NCI-H524 (cell line): ENCODE results near the gene KAT6B.

Source experiments
- DNase-seq, 2 experiments: peaks; one replicate each; lab custom pipeline; 2025; lab: John Stamatoyannopoulos, UW

Gene KAT6B

GRCh38 chr10:75068523-75068922 lies 242.1 kb downstream of the KAT6B start:
- no peak for DNase-seq

- DNase-seq: no peak
Observed at GRCh38 chr10:75070476-75070875, 244.1 kb downstream of the KAT6B start.

GRCh38 chr10:75070961-75071428 lies 244.6 kb downstream of the KAT6B start:
- no peak for DNase-seq

- peak in 1 of 2 experiments; percentile 15 for DNase-seq
Observed at GRCh38 chr10:75071756-75072155, 245.4 kb downstream of the KAT6B start.

GRCh38 chr10:75072727-75073126 lies 246.3 kb downstream of the KAT6B start:
- DNase-seq: no peak

GRCh38 chr10:75073442-75073841 lies 247.0 kb downstream of the KAT6B start:
- no peak for DNase-seq

GRCh38 chr10:75074711-75075445 lies 248.5 kb downstream of the KAT6B start:
- DNase-seq: no peak

- no peak for DNase-seq
Observed at GRCh38 chr10:75076348-75076747, 249.9 kb downstream of the KAT6B start.

- DNase-seq: no peak
Observed at GRCh38 chr10:75079436-75080083, 253.2 kb downstream of the KAT6B start.

GRCh38 chr10:75080554-75080953 lies 254.2 kb downstream of the KAT6B start:
- no peak for DNase-seq

GRCh38 chr10:75081379-75081778 lies 255.0 kb downstream of the KAT6B start:
- no peak for DNase-seq
